ENCODE measurements around the gene ECE2. TPM values are rescaled to one million over a fixed set of nuclear protein-coding genes. Genes with fewer than 3 reads are reported as not detected.

Gene ECE2
- polyA plus RNA-seq (2013, experiment 1 of 4), result not detected
- polyA plus RNA-seq (2013, experiment 2 of 4), result 0.12 TPM
- 0.32 TPM for polyA plus RNA-seq (2013, experiment 3 of 4)
- not detected for polyA plus RNA-seq (2013, experiment 4 of 4)

DNA sequence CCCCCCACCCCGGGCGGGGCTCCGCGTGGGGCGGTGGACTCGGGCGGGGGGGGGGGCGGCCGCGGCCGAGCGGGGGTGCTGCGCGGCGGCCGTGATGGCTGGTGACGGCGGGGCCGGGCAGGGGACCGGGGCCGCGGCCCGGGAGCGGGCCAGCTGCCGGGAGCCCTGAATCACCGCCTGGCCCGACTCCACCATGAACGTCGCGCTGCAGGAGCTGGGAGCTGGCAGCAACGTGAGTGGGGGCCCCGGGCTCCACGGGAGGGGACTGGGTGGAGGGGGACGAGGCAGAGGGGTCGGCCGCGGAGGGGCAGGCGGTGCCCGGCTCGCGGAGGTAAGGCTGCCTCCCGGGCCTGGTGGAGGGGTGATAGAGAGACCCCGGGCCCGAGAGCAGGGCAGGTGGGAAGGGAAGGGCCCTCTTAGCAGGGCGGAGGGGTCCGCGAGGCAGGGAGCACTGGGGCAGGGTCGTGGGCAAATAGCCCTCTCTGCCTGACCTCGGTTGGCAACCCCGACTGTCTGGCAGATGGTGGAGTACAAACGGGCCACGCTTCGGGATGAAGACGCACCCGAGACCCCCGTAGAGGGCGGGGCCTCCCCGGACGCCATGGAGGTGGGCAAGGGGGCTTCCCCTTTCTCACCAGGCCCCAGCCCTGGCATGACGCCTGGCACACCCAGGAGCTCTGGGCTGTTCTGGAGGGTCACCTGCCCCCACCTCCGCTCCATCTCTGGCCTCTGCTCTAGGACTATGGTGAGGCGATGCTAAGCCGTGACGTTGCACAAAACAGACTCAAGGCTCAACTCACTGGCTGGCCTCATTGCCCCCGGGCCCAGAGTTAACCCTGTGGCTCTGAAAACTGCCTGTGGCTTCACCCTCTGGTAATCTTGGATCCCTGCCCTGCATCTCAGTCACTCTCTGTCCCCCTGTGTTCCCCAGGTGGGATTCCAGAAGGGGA, at the start of gene ECE2:
TSS of gene ECE2 (plus strand) at position 62 of the 950 bp plus-strand sequence. CDS start at position 194, 132 bp downstream.
- Histone ChIP-seq H3K4me1 (ENCODE audit: control insufficient read depth, insufficient read depth, low read length) (no peaks in the 10 kb centered on the region), H3K9me3 (ENCODE audit: control insufficient read depth, low read length) (no peaks in the 10 kb centered on the region), H3K27me3 (ENCODE audit: control insufficient read depth, insufficient read depth, low read length, poor library complexity, severe bottlenecking) (peaks cover 45% of the 10 kb centered on the region), H3K36me3 (ENCODE audit: control insufficient read depth, insufficient read depth, low read length) (no peaks in the 10 kb centered on the region), H3K27ac (ENCODE audit: insufficient read depth, low read depth, low read length, poor library complexity, severe bottlenecking) (no peak within 1 kb of the TSS), H3K4me3 (ENCODE audit: insufficient read depth, low read depth, low read length) (peak within 1 kb of the TSS; percentile 1)
- 48 to 52% methylated on average over 63 to 65 of the region's 65 CpGs for WGBS, 2 experiments

DNA sequence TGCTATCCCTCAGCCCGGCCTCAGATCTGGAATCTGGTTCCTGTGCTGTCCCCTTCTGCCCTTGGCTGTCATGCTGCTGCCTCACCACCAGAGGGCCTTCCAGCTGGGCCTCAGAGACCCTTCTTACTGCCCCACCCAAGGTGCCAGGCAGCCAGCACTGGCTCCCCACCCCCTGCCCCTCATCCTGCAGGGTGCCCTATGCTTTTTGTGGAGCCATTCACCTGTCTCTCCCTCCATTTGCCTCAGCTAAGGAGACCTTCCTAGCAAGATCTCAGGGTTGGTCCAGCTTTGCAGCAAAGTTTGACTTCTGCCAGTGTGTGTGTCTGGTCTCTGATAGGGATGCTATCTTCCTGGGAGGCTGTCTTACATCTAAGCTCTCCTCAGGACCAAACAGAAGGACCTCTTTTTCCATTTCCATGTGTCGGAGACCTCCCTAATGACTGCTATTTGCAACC, 48.3 kb upstream of the ECE2 start:
- Histone ChIP-seq H3K36me3 (ENCODE audit: control insufficient read depth, insufficient read depth, low read length) (no peaks in the 10 kb centered on the region), H3K27ac (ENCODE audit: insufficient read depth, low read depth, low read length, poor library complexity, severe bottlenecking) (no peak overlapping the region), H3K27me3 (ENCODE audit: control insufficient read depth, insufficient read depth, low read length, poor library complexity, severe bottlenecking) (peaks cover 52% of the 10 kb centered on the region), H3K4me3 (ENCODE audit: insufficient read depth, low read depth, low read length) (no peak overlapping the region), H3K4me1 (ENCODE audit: control insufficient read depth, insufficient read depth, low read length) (peaks cover 10% of the 10 kb centered on the region), H3K9me3 (ENCODE audit: control insufficient read depth, low read length) (no peaks in the 10 kb centered on the region)
- WGBS, 2 experiments, result 55 to 66% methylated on average over 2 of the region's 2 CpGs

DNA sequence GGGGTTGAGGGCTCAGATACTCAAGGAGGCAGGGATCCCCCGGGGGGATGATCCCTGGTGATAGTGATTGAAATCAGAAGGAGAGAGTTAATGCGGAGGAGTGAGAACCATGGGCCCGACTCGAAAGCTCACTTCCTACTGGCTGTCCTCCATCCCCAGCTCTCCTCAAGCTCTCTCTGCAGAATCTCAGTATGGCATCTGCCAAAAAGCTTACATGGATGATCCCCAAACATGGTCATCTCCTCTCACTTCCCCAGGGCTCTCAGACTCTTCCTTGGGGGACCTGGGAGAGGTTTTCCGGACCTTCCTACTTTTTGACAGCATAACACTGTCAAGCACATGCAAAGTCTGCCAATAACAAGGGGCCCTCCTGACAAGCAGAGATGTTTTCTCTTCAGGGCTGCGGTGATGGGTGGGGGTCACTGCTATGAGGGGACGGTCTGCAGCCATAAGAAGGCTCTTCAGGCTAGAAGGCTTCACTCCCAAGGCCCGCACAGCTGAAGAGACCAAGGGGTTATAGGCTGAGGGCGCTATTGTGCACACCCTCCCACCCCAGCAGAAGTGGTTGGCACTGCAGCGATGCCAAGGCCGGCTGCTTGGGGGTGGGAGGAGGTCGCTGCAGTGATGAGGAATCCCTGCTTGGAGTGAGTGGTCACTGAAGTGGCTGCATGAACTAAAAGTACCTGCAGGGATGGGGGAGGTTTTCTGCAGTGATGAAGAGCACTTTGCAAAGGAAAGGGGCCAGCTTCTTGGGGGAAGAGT, 47.3 kb upstream of the ECE2 start:
- H3K27me3 ChIP-seq (ENCODE audit: control insufficient read depth, insufficient read depth, low read length, poor library complexity, severe bottlenecking), result peaks cover 63% of the 10 kb centered on the region
- 48 to 49% methylated on average over 12 of the region's 12 CpGs for WGBS, 2 experiments
- no peaks in the 10 kb centered on the region for H3K36me3 ChIP-seq (ENCODE audit: control insufficient read depth, insufficient read depth, low read length)
- H3K9me3 ChIP-seq (ENCODE audit: control insufficient read depth, low read length), result no peaks in the 10 kb centered on the region
- peaks cover 10% of the 10 kb centered on the region for H3K4me1 ChIP-seq (ENCODE audit: control insufficient read depth, insufficient read depth, low read length)
- H3K4me3 ChIP-seq (ENCODE audit: insufficient read depth, low read depth, low read length), result peak overlapping the region; percentile 46
- no peak overlapping the region for H3K27ac ChIP-seq (ENCODE audit: insufficient read depth, low read depth, low read length, poor library complexity, severe bottlenecking)

DNA sequence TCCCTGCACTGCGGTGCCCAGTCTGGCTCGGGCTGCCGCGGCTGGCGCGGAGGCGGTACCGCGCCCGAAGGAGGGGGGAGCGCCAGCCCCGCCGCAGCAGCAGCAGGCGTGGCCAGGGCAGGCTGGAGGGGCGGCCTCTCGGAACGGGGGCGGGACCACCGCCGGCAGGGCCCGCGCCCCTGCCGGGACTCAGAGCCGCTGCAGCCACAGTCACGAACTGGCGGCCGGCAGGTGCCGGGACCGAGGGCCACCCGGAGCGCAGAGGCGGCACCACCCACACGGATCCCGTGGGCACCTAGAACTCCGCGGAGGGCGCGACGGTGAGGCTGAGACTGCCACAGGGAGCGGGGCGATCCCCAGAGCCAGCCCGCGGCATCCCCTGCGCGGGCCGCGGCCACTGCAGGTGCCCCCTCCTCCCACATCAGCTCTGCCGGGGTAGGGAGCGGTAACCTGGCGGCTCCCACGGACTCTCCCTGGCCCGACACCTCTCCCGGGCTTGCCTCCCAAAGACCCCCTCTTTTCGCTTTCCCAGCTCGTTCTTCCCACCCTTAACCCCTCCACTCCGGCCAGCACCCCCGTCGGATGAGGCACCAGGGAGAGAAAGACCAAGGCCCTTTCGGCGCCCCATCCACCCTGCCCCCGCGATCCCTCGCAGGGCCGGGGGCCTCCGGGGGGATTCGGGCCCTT, 46.3 kb upstream of the ECE2 start, which contains the start of gene VWA5B2:
TSS of gene VWA5B2 (plus strand) at position 192 of the 687 bp plus-strand sequence. CDS start 944 bp downstream, outside the sequence.
- whole genome bisulfite sequencing, 2 experiments, result 2% methylated on average over 66 of the region's 66 CpGs
- Histone ChIP-seq H3K27me3 (ENCODE audit: control insufficient read depth, insufficient read depth, low read length, poor library complexity, severe bottlenecking) (peaks cover 73% of the 10 kb centered on the region), H3K9me3 (ENCODE audit: control insufficient read depth, low read length) (no peaks in the 10 kb centered on the region), H3K27ac (ENCODE audit: insufficient read depth, low read depth, low read length, poor library complexity, severe bottlenecking) (no peak within 1 kb of the TSS), H3K4me1 (ENCODE audit: control insufficient read depth, insufficient read depth, low read length) (peaks cover 10% of the 10 kb centered on the region), H3K36me3 (ENCODE audit: control insufficient read depth, insufficient read depth, low read length) (no peaks in the 10 kb centered on the region), H3K4me3 (ENCODE audit: insufficient read depth, low read depth, low read length) (peak within 1 kb of the TSS; percentile 46)

DNA sequence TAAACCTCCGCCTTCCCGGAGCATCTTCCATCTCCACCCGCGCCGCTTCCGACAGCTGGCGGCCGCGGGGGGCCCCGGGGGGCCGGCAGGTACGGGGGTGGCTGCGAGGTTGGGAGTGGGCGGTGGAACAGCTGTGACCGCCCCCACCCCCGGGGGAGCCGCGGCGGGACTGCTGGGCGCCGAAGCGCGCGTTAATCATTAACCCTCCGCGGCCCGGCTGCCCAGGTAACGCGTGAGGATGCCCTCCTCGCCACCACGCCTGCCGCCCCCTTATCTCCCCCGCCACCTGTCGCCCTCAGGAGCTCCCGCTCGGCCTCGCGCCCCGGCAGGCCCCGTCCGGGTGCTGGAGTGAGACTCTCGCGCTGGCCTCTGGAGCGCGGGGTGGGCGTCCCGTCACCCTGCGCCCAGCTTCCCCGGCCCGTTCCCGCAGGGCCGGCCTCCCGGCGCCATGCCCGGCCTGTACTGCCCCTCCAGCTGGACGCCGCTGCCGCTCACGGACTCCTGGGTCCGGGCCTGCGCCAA, 45.7 kb upstream of the ECE2 start:
- Histone ChIP-seq H3K4me3 (ENCODE audit: insufficient read depth, low read depth, low read length) (peak overlapping the region; percentile 46), H3K4me1 (ENCODE audit: control insufficient read depth, insufficient read depth, low read length) (peaks cover 10% of the 10 kb centered on the region), H3K36me3 (ENCODE audit: control insufficient read depth, insufficient read depth, low read length) (no peaks in the 10 kb centered on the region), H3K27me3 (ENCODE audit: control insufficient read depth, insufficient read depth, low read length, poor library complexity, severe bottlenecking) (peaks cover 78% of the 10 kb centered on the region), H3K9me3 (ENCODE audit: control insufficient read depth, low read length) (no peaks in the 10 kb centered on the region), H3K27ac (ENCODE audit: insufficient read depth, low read depth, low read length, poor library complexity, severe bottlenecking) (no peak overlapping the region)
- WGBS, 2 experiments, result 2 to 3% methylated on average over 61 of the region's 61 CpGs

DNA sequence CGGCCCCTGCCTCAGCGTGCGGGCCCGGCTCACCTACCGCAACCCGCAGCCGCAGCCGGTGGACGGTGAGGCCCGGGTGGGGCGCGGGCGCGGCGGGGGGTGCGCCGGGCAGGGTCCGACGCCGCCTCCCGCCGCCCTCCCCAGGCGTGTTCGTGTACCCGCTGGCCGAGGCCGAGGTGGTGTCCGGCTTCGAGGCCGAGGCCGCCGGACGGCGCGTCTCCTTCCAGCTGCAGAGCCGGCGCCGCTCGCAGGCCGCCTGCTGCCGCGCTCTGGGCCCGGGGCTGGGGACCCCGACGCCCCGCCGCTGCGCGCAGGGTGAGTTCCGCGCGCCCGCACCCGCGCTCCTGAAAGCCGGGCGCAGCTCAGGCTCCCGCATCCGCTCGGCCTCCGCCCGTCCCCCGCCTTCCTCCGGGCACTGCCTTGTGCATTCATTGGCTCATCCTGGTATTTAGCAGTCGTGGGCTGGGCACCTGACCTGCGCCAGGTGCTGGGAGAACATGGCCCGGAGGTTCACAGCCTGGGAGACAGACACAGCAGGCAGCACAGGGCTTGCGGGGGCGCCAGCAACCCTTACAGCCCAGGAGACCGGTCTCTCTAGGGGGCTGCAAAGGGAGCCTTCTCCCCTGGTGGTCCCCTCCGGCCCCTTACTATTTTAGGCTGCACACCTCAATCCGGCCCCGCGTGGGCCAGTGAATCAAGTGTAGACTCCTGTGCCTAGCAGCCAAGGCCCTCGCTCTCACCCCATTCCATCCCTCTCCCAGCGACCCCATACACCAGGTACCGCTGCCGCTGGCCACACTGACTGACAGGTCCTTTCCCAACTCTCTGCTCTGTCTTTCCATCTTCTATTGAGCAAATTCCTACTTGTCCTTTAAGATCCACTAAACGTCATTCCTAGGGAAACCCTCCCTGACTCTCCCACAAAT, 45.0 kb upstream of the ECE2 start:
- no peaks in the 10 kb centered on the region for H3K36me3 ChIP-seq (ENCODE audit: control insufficient read depth, insufficient read depth, low read length)
- peaks cover 80% of the 10 kb centered on the region for H3K27me3 ChIP-seq (ENCODE audit: control insufficient read depth, insufficient read depth, low read length, poor library complexity, severe bottlenecking)
- H3K4me1 ChIP-seq (ENCODE audit: control insufficient read depth, insufficient read depth, low read length), result peaks cover 10% of the 10 kb centered on the region
- H3K9me3 ChIP-seq (ENCODE audit: control insufficient read depth, low read length), result no peaks in the 10 kb centered on the region
- H3K4me3 ChIP-seq (ENCODE audit: insufficient read depth, low read depth, low read length), result peak overlapping the region; percentile 46
- 9% methylated on average over 79 of the region's 79 CpGs for WGBS, 2 experiments
- no peak overlapping the region for H3K27ac ChIP-seq (ENCODE audit: insufficient read depth, low read depth, low read length, poor library complexity, severe bottlenecking)

DNA sequence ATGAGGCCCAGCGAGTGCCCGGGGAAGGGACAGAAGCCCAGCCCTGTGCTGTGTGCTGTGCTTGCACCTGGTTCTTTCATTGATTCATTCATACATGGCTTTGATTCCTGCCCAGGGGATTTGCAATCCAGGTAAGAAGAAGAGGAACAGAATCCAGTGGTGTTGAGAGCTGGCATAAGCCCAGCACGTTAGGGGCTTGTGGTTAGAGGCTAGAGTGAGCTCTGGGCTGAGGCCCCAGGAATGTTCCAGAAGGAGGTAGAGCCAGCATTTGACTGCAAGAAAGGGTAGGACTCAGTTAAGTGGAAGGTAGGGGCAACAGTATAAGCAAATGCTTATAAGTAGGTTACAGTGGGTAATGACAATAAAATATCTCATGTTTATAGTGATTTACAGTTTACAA, 44.2 kb upstream of the ECE2 start:
- 63 to 71% methylated on average over 3 of the region's 3 CpGs for WGBS, 2 experiments
- Histone ChIP-seq H3K27ac (ENCODE audit: insufficient read depth, low read depth, low read length, poor library complexity, severe bottlenecking) (no peak overlapping the region), H3K9me3 (ENCODE audit: control insufficient read depth, low read length) (no peaks in the 10 kb centered on the region), H3K4me1 (ENCODE audit: control insufficient read depth, insufficient read depth, low read length) (peaks cover 10% of the 10 kb centered on the region), H3K36me3 (ENCODE audit: control insufficient read depth, insufficient read depth, low read length) (no peaks in the 10 kb centered on the region), H3K27me3 (ENCODE audit: control insufficient read depth, insufficient read depth, low read length, poor library complexity, severe bottlenecking) (peaks cover 80% of the 10 kb centered on the region), H3K4me3 (ENCODE audit: insufficient read depth, low read depth, low read length) (no peak overlapping the region)

DNA sequence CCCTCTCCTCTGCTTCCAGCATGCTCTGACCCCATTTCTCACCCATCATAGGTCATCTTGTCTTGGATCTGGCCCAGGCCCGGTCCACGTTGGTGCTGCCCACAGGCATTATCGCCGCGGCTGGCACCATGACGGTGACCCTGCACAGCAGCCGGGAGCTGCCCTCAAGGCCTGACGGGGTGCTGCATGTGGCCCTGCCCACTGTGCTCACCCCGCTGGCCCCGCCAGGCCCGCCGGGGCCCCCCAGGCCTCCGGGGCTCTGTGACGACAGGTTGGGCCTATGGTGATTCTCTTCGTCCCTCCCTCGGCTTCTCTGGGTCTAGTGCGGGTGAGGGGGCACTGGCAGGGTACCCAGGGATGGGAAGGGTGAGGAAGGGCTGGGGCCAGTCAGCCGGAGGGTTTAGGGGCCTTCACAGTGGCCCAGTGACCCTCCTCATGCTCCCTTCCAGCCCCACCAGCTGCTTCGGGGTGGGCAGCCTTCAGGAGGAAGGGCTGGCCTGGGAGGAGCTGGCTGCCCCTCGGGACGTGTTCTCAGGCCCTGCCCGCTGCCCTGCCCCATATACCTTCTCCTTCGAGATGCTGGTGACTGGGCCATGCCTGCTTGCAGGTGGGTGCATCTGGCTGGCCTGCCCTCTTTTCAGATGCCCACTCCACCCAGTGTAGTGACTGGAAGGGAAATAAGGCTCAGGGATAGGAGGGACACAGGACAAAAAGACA, 42.5 kb upstream of the ECE2 start:
- peaks cover 70% of the 10 kb centered on the region for H3K27me3 ChIP-seq (ENCODE audit: control insufficient read depth, insufficient read depth, low read length, poor library complexity, severe bottlenecking)
- peaks cover 10% of the 10 kb centered on the region for H3K4me1 ChIP-seq (ENCODE audit: control insufficient read depth, insufficient read depth, low read length)
- no peaks in the 10 kb centered on the region for H3K9me3 ChIP-seq (ENCODE audit: control insufficient read depth, low read length)
- WGBS, 2 experiments, result 86 to 91% methylated on average over 23 of the region's 23 CpGs
- H3K27ac ChIP-seq (ENCODE audit: insufficient read depth, low read depth, low read length, poor library complexity, severe bottlenecking), result no peak overlapping the region
- H3K36me3 ChIP-seq (ENCODE audit: control insufficient read depth, insufficient read depth, low read length), result no peaks in the 10 kb centered on the region
- H3K4me3 ChIP-seq (ENCODE audit: insufficient read depth, low read depth, low read length), result no peak overlapping the region
